Mucosa of rectum (tissue), 2 donors: ENCODE results near the gene ZCRB1.
"Not testable (repeated sequence)": the region's sequence is repeated elsewhere in the genome, so short reads cannot be mapped to it uniquely, and the experiment has no call there.

Experiments used
- H3K27ac ChIP-seq, 2 donors: one replicate each; pipeline ENCODE4 v1.7.0; 2013; ENCODE audit warnings: inconsistent platforms in 2 of 2, low read depth in 2 of 2, low read length in 2 of 2
- H3K27me3 ChIP-seq, 2 donors: one replicate each; pipeline ENCODE4 v1.7.0; 2013; ENCODE audit warnings: low read length in 2 of 2; ENCODE audit not compliant: control insufficient read depth in 2 of 2, insufficient read depth in 2 of 2
- H3K36me3 ChIP-seq, 2 donors: one replicate each; pipeline ENCODE4 v1.7.0; 2013; ENCODE audit warnings: low read length in 2 of 2; ENCODE audit not compliant: control insufficient read depth in 2 of 2, insufficient read depth in 2 of 2
- H3K4me1 ChIP-seq, 2 donors: one replicate each; pipeline ENCODE4 v1.7.0; 2013; ENCODE audit warnings: low read length in 2 of 2, mild to moderate bottlenecking in 1 of 2; ENCODE audit not compliant: control insufficient read depth in 2 of 2, insufficient read depth in 2 of 2
- H3K4me3 ChIP-seq, 2 donors: one replicate each; pipeline ENCODE4 v1.7.0; 2013; ENCODE audit warnings: low read length in 2 of 2
- H3K9ac ChIP-seq, 2 donors: one replicate each; pipeline ENCODE4 v1.7.0; 2013; ENCODE audit warnings: low read length in 2 of 2, low read depth in 1 of 2, mild to moderate bottlenecking in 1 of 2
- H3K9me3 ChIP-seq, 2 donors: one replicate each; pipeline ENCODE4 v1.7.0; 2013; ENCODE audit warnings: low read length in 2 of 2; ENCODE audit not compliant: control insufficient read depth in 2 of 2
- donor health status: healthy.
- donor health status: Normal muscosa, but diverticular disease.

The ZCRB1 gene

DNA sequence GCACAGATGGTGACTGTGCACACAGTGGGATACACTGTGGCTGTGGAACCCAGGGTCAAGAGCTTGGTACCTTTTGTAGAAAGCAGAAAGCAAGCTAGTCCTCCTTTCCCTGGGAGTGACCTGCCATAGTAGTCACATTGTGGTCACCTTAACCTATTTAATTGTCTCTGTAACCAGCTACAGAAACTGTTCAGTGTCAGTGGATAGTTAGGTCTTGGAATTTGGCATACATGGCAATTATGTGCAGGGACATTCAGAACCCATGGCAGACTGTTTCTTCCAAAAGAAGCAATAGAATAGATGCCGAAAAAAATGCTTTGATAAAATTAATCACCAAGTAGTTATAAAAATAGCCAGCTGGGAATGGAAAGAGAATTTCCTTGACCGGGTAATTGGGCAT lies 30.4 kb upstream of the ZCRB1 start:
- Histone ChIP-seq H3K27me3 (no peaks in the 10 kb centered on the region), H3K4me3 (no peak overlapping the region), H3K27ac (no peak overlapping the region), H3K4me1 (no peaks in the 10 kb centered on the region), H3K9me3 (no peaks in the 10 kb centered on the region), H3K9ac (no peak overlapping the region), H3K36me3 (peaks cover 14 to 20% of the 10 kb centered on the region in 2 donors)

DNA sequence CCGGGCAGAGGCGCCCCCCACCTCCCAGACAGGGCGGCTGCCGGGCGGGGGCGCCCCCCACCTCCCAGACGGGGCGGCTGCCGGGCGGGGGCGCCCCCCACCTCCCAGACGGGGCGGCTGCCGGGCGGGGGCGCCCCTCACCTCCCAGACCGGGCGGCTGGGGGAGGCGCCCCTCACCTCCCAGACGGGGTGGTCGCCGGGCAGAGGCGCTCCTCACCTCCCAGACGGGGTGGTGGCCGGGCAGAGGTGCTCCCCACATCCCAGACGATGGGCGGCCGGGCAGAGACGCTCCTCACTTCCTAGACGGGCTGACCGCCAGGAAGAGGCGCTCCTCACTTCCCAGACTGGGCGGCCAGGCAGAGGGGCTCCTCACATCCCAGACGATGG lies 24.1 kb upstream of the ZCRB1 start:
- H3K36me3 ChIP-seq, H3K4me3 ChIP-seq, H3K9me3 ChIP-seq, H3K27ac ChIP-seq, H3K4me1 ChIP-seq, H3K9ac ChIP-seq, H3K27me3 ChIP-seq: not testable (repeated sequence)

DNA sequence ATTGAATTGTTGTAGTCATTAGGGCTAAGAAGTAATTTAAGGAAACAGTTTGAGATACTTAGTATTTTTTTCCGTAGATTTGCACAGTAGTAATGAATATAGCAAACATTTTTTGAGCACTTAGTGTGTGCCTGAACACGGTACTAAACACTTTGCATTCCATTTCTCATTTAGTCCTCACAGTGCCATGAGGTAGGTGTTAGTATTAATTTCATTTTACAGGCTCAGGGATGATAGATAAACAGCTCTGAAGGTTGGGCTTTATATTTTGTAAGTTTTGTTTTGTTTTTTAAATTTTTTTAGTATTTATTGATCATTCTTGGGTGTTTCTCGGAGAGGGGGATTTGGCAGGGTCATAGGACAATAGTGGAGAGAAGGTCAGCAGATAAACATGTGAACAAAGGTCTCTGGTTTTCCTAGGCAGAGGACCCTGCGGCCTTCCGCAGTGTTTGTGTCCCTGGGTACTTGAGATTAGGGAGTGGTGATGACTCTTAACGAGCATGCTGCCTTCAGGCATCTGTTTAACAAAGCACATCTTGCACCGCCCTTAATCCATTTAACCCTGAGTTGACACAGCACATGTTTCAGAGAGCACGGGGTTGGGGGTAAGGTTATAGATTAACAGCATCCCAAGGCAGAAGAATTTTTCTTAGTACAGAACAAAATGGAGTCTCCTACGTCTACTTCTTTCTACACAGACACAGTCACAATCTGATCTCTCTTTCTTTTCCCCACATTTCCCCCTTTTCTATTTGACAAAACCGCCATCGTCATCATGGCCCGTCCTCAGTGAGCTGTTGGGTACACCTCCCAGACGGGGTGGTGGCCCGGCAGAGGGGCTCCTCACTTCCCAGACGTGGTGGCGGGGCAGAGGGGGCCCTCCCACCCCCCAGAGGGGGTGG lies 23.5 kb upstream of the ZCRB1 start:
- H3K9ac ChIP-seq, H3K4me1 ChIP-seq, H3K36me3 ChIP-seq, H3K27me3 ChIP-seq, H3K27ac ChIP-seq, H3K4me3 ChIP-seq, H3K9me3 ChIP-seq: not testable (repeated sequence)

DNA sequence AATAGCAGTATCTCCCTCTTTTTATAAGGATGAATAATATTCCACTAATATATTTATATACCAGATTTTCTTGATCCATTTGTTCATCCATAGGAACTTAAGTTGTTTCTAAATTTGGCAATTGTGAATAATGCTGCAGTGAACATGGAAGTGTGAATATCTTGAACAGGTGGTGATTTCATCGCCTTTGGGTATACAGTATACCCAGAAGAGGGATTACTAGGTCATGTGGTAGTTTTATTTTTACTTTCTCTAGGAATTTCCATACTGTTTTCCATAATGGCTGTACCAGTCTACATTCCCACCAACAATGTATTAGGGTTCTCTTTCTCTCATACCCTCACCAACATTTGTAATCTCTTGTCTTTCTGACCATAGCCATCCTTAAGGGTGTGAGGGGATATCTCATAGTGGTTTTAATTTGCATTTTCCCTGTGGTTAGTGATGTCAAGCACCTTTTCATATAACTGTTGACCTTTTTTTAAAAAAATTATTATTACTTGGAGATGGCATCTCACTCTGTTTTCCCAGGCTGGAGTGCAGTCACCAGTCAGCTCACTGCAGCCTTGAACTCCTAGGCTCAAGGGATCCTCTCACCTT lies 20.6 kb upstream of the ZCRB1 start:
- Histone ChIP-seq H3K27ac (no peak overlapping the region), H3K36me3 (no peaks in the 10 kb centered on the region), H3K9ac (no peak overlapping the region)

DNA sequence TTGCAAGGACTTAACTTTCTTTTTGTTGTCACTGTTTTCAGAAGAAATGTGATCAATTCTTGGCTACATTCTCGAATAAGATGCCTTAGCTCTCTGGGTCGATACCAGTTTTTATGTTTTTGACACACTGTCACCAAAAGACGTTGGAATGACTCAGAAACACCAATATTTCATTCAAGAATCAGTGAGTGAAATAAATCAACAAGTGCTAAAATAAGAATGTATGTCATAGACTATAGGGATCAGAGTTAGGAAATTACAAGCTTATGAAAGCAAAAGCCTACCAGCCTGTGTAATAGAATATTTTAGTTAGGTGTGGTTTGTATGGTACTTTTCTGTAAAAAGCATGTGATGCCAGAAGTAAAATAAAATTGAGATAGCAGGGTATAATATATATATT lies 17.8 kb upstream of the ZCRB1 start:
- Histone ChIP-seq H3K27ac (no peak overlapping the region), H3K4me3 (no peak overlapping the region), H3K9ac (no peak overlapping the region), H3K9me3 (no peaks in the 10 kb centered on the region), H3K4me1 (no peaks in the 10 kb centered on the region), H3K27me3 (no peaks in the 10 kb centered on the region), H3K36me3 (no peaks in the 10 kb centered on the region)

More for the DNA sequence above, 20.6 kb upstream of the ZCRB1 start:
- Histone ChIP-seq H3K9me3 (no peaks in the 10 kb centered on the region), H3K4me3 (no peak overlapping the region), H3K4me1 (no peaks in the 10 kb centered on the region), H3K27me3 (no peaks in the 10 kb centered on the region)

DNA sequence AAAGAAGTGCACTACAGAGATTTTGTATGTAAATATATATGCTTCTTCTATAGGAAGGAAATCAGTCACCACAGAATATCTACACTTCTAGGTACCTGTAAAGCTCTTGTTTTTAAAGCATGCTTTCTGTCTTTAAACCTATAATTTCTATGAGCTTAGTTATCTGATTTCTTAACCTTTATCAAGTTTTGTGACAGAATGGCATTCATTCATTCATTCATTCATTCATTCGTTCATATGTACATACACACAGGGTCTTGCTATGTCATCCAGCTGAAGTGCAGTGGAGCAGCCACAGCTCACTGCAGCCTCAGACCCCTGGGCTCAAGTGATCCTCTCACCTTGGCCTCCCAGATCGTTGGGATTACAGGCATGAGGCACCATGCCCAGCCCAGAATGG lies 16.1 kb upstream of the ZCRB1 start:
- Histone ChIP-seq H3K9ac (no peak overlapping the region), H3K4me3 (no peak overlapping the region), H3K27me3 (no peaks in the 10 kb centered on the region), H3K36me3 (peaks cover 0 to 2% of the 10 kb centered on the region in 2 donors), H3K27ac (no peak overlapping the region), H3K4me1 (no peaks in the 10 kb centered on the region), H3K9me3 (no peaks in the 10 kb centered on the region)

DNA sequence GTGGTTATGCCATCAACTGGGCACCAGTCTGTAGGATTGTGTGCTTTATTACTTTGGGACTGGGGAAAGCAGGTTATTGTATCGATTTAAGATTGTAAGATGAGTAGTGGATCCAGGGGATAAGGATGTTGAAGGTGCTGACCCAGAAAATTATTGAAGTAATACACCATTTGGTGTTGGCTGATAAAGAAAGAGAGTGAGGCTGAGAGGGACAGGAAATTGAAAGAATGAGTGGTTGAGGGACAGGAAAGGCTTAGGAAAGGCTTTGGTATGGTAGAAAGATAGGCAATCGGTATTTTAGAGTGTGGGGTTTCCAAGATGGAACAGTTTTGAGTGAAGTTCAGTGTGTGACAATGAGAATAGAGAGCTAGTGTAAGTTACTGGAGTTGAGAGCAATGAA lies 12.4 kb upstream of the ZCRB1 start:
- no peaks in the 10 kb centered on the region for H3K27me3 ChIP-seq
- H3K36me3 ChIP-seq = peaks cover 6 to 7% of the 10 kb centered on the region in 2 donors
- H3K4me1 ChIP-seq = no peaks in the 10 kb centered on the region
- H3K9me3 ChIP-seq = no peaks in the 10 kb centered on the region
- no peak overlapping the region for H3K27ac ChIP-seq
- no peak overlapping the region for H3K4me3 ChIP-seq
- H3K9ac ChIP-seq = no peak overlapping the region

DNA sequence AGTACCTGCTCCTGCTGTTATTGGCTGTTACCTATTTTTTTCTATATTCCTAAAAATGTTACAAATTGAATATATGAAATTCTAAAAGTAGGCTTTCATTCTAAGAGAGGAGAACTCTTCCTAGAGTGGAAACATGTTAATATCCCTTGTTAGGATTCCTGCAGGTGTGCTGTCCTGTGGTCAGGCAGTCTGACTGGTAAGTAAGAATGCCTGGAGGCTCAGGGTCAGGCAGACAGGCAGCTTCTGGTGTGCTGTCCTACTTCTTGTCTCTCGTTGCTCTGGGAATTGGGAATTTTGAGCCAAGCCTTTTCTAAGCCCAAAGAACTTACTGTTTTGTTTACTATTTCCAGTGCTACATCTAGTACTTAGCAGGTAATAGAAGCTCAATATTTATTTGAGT lies 10.4 kb upstream of the ZCRB1 start:
- no peak overlapping the region for H3K27ac ChIP-seq
- no peaks in the 10 kb centered on the region for H3K9me3 ChIP-seq
- peaks cover 6 to 7% of the 10 kb centered on the region in 2 donors for H3K36me3 ChIP-seq
- no peak overlapping the region for H3K4me3 ChIP-seq
- H3K9ac ChIP-seq = no peak overlapping the region
- no peaks in the 10 kb centered on the region for H3K4me1 ChIP-seq
- H3K27me3 ChIP-seq = no peaks in the 10 kb centered on the region

DNA sequence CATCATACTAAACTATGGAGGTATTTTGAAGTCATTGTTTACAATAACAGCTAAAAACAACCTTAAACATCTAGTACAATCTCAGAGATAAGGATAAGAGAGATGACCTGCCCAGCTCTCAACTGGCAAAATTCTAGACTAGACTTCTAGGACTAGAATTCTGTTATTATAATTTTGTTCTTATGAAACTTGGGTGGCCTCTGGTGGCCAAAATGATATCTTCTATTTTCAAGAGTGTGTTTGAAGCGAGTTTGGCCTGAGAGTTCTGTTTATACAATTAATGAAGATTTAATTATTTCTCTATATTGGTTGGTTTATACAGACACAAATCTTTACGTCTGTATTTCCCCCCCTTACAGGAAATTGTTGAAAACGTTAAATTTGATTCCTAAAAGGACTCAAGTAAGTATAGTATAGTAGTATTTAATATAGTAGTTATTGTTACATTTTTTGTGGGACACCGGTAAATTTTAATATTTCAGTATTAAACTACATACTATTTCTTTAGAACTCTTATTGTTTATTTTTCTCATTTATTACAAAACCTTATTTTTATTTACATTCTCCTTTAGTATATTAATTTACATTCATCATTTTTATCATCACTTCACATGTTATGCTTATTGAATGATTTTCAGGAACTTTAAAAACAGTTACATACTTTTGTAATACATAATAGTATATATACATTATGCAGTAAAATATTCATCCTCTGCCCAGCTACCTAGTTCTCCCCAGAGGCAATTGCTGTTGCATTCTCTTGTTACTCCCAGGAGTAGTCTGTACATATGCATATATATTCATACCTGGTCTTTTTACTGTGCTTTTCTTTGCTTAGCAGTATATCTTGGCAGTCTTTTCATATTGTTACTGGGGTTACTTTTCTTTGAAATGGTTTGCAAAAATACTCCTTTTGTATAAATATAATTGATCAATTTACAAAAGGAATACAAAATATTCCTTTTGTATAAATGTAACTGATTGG lies 6.7 kb upstream of the ZCRB1 start:
- Histone ChIP-seq H3K9ac (no peak overlapping the region), H3K4me1 (peaks cover under 1 to 1% of the 10 kb centered on the region in 2 donors), H3K4me3 (no peak overlapping the region), H3K9me3 (no peaks in the 10 kb centered on the region), H3K27me3 (no peaks in the 10 kb centered on the region), H3K36me3 (peaks cover 6 to 7% of the 10 kb centered on the region in 2 donors), H3K27ac (no peak overlapping the region)

DNA sequence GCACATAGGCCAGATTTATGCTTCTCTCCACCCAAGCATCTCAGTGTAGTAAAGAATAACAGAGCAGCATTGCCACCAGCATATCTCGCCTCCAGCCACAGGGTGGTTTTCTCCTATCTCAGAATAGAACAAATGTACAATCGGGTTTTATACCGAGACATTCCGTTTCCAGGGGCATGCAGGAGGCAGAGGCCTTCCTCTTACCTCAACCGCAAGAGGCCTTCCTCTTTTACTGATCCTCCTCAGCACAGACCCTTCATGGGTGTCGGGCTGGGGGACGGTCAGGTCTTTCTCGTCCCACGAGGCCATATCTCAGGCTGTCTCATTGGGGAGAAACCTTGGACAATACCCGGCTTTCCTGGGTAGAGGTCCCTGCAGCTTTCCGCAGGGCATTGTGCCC lies 4.2 kb upstream of the ZCRB1 start:
- H3K4me3 ChIP-seq = not testable (repeated sequence)

More for the DNA sequence above, 4.2 kb upstream of the ZCRB1 start:
- H3K27ac ChIP-seq, H3K27me3 ChIP-seq, H3K9me3 ChIP-seq, H3K36me3 ChIP-seq, H3K9ac ChIP-seq: not testable (repeated sequence)
- H3K4me1 ChIP-seq = peaks cover 12% of the 10 kb centered on the region in 2 donors
